Stimulated activated CD4-positive, alpha-beta T cell treated with anti-CD3 and anti-CD28 coated beads, Interleukin-12 subunit alpha, Interleukin-12 subunit beta, amount 100 ng/mL, for 48 hours (primary cell): Measurements from ENCODE around the gene SLC22A23.

Experiments
- DNase-seq, 3 donors: peaks; one replicate each; pipeline ENCODE4 v3.0.0-alpha.2; 2020; ENCODE audit warnings: low read depth in 2 of 3, low spot score in 1 of 3

Gene SLC22A23

DNA sequence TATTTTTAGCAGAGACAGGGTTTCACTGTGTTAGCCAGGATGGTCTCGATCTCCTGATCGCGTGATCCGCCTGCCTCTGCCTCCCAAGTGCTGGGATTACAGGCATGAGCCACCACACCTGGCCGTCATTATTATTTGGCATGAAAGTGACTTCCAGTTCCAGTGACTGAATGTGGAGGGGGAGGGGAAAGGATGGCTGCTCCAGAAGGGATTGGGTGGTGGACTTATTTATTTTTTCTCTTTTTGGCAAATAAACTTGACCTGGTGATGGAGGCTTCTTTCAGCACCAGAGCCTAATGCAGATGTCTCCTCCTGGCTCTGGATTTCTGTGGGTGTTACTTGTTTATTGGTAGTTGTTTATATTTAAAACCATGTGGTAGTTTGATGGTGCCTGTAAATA, 16.9 kb upstream of the SLC22A23 start:
- no peak for DNase-seq

GRCh38 chr6:3471711-3472110, 14.9 kb upstream of the SLC22A23 start:
- no peak for DNase-seq

GRCh38 chr6:3471286-3471685, 14.4 kb upstream of the SLC22A23 start:
- DNase-seq, result no peak

DNA sequence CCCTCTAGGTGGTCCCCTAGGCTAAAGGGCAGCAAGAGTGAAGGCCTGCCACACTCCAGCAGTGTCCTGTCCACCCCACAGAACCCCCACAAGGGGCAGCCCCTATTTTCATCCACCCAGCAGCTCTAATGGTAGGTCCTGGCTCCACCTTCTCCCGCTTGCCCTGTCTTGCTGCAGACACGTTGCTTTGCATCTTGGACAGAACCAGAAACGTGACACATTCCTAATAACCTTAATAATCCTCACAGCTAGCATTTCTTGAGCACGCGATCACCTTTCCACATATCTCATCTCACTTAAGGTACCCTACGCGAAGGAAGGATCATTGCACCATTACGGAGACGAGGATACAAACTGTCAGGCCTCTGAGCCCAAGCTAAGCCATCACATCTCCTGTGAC, 11.7 kb upstream of the SLC22A23 start:
- DNase-seq, result no peak

GRCh38 chr6:3467996-3468395, 11.1 kb upstream of the SLC22A23 start:
- DNase-seq, result no peak

DNA sequence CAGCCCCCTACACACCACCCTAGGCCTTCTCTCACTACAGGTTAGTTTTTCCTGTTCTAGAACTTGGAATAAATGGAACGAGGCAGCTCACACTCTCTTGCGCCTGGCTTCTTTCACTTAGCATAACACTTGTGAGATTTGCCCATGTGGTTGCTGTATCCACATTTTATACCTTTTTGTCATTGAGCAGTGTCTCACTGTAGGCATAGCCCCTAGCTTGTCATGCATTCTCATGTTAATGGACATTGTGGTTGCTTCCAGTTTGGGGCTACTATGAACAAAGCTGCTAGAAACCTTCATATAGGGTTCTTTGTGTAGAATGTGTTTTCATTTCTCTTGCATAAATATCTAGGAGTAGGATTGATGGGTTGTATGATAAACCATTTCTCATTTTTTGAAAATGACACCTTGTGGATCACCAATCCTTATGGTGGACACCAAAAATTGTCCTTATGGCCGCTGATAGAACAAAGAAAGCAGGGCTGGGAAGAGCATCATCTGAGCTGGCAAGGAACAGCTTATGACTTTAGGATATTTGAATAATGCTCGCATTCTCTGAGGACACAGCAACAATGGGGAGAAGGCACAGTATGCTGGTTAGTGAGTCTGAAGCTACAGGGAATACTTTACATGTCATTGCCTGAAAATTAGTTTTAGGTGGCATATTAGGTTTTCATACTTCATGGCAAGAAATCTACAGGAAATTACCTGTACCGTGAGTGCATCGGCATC, 9.8 kb upstream of the SLC22A23 start:
- DNase-seq, result no peak

DNA sequence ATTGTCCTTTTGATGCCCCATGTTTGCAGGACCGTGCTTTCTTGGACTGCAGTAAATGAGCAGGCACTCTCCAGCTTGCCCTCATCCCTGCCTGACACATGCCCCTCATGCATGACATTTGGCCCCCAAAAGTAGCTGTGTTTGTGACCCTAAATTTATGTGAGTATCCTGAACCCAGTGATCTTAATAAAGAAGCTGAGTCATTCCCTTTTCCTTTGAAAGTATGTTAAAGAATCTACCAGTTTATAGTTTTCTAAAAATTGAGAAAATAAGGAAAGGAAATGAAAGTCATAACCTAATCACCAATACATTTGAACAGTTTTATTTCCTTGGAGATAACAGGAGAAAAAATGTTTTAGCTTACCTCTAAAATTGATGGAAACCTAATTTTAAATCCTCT, 3.4 kb upstream of the SLC22A23 start:
- DNase-seq, result no peak

- no peak for DNase-seq
Measured at GRCh38 chr6:3458706-3459421, 2.0 kb upstream of the SLC22A23 start.

GRCh38 chr6:3457710-3458602, 1.1 kb upstream of the SLC22A23 start:
- no peak for DNase-seq

DNA sequence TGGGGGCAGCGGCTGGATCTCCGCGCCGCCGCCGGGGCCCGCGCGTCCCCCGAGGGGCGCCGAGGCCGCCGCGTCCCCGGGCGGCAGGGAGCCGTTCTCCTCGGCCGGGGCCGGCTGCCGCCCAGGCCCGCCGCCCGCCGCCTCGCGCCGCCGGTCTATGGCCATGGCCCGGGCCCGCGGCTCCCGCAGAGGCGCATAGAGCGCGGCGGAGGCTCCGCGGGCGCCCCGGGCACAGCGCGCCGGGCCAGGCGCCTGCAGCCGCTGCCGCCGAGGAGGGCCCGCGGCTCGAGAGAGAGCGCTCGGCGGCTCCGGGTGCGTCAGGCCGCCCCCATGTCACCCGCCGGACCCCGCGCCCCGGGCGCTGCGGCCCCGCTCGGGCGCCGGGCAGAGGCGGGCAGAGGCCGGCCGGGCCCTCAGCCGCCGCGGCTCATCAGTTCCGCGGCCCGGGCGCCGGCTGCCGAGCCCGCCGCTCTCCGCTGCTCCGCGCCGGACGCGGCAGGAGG, 404 bp downstream of the SLC22A23 start:
- no peak for DNase-seq

DNA sequence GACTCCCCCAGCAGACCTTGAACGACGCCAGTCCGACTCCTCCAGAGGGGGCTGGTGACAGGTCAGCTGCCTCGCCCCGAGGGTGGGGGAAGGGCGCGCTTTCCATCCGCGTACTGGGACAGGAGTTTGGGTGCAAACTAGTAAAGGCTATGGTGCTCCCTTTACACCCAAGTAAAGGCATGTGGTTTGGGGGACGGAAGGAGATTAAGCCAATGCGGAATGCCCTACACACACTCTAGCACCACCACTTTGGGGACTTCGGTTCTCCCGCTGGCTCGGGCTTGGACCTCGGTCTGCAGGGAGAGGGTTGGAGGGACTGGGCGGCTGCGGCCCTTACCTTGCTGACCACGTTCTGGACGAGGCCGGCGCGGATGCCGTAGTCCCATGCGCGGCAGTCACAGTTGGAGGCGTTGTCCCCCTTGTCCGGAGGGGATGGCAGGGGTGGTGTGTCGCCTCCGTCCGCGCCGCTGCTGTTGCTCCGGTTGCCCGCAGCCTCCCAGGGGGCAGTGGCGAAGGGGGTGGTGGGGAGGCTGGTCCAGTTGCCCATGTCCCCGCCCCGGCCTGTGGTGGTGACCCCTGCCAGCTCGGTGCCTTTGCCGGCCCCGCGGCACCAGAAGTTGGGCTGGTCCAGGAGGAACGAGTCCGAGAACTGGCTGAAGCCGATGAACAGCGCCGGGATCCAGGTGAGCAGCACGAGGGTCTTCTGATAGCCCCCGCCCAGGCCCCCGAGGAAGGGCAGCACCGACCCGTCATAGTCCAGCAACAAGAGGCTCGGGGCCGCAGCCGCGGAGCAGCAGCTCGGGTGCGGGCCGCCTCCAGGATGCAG, 1.1 kb downstream of the SLC22A23 start:
- DNase-seq, result no peak

DNA sequence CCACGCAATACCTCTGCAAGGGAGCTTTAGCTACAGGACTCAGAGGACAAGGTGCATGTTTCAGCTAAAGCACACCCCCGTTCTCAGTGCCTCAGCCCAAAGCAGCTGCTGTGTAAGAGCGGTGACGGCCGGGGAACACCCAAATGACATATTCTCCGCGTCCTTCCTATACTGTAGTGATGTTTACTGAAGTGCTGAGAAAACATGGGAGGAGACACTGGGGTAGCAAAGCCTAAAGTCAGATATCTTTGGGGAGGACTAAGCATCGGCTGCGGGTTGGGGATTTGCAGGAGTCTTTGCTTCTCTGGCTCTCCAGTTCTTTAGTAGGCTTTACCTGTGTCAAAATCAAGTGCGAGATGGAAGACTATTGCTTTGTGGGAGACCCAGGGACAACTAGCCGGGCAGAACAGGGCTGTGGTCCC, 1.7 kb downstream of the SLC22A23 start:
- peak in 1 of 3 donors; percentile 15 for DNase-seq

DNA sequence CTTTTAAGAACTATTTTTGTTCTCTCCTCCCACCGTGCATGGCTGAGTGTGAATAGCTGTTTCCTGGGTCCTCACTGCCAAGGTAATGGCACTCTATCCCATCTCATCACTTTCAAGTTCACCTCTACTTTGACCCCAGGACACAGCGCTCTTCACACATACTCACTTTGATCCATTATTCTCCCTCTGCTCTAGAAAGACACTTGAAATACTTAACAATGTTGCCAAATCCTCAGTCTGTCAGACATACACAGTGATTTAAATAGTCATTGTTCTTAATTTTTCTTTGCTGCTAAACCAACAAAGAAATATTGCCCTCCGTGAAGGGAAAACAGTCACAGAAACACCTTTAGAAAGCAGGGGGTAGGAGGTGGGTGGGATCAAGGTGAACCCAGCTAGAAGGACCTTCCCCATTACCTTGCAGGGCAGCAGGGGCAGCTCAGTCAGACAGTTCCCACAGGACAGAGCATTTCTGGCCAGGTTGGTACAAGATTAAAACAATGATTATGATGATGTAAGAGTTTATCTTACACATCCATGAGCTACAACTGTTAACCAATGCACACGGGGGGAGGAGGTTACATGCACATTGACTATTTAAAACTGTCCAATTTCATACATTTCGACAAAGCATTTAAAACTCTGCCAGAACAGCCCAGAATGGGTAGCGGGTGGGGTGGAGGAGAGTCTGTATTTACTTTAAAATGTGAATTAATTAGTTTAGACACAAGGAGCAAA, 2.4 kb downstream of the SLC22A23 start:
- no peak for DNase-seq

GRCh38 chr6:3453413-3454272, 3.2 kb downstream of the SLC22A23 start:
- no peak for DNase-seq

DNA sequence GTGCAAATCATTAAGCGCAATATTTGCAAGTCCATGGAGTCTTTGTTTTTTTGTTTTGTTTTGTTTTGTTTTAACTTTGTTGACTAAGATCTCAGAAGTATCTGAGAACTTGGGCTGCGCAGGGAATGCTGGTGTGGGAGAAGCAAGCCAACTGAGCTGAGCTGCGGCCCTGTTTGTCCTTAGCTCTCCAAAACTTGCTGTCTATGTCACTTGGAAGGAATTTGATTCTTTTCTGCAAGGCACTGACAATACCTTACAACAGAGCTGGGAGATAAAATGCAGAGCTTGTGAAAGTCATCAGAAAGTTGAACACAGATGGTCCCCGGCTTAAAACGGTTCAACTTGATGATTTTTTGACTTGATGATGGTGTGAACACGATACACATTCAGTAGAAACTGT, 5.4 kb downstream of the SLC22A23 start:
- DNase-seq, result no peak

GRCh38 chr6:3450888-3451287, 6.0 kb downstream of the SLC22A23 start:
- no peak for DNase-seq

DNA sequence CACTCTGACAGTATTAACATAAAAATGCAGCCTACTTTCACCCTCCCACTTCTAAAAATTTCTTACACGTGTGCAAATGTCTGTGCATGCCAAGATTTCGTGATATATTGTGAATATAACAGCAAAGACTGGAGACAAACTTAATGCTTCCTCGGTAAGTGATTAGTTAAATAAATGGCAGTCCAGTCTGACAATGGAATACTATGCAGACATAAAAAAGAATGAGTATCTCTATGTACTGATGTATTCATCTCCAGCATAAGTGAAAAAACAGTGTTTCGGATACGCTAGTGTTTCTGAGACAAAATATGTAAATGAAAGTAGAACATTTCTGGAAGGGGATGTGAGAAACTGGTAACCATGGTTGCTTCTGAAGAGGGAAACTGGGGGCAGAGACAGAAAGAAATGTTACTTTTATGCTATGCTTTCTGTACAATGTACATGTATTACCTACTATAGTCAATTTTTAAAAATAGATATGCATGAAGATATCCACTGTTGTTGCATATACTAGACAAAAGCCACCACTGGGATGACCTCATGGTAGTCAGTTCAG, 7.0 kb downstream of the SLC22A23 start:
- no peak for DNase-seq

- DNase-seq, result no peak
Measured at GRCh38 chr6:3449321-3449720, 7.5 kb downstream of the SLC22A23 start.

DNA sequence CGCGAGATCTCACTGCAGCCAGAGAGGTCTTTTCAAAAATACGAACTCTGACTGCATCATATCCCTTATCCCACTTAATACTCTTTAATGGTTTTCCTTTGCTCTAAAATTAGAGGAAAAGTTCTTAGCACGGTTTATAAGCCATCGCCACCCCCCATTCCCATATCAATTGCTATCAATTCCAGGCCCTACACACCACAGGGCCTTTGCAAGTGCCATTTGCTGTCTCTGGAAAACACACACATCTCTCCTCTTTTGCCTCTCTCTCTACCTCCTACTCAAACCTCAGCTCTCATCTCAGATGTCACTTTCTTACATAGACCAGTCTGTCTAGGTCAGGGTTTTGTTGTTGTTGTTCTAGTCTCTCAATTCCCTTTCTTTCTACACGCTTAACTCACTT, 9.8 kb downstream of the SLC22A23 start:
- DNase-seq, result no peak
